ENCODE measurements around the gene AP3M1.

- TF ChIP-seq PATZ1 (CRISPR knock-in tag; IDR thresholded peaks at IDR 0.05; ENCODE audit: borderline replicate concordance) (no peak), ZC3H10 (CRISPR knock-in tag; IDR thresholded peaks at IDR 0.05) (no peak), PPARA (CRISPR knock-in tag; IDR thresholded peaks at IDR 0.05; ENCODE audit: borderline replicate concordance) (no peak), BACH2 (CRISPR knock-in tag; IDR thresholded peaks at IDR 0.05; ENCODE audit: borderline replicate concordance) (no peak), CSRNP3 (CRISPR knock-in tag; IDR thresholded peaks at IDR 0.05) (no peak), RARB (CRISPR knock-in tag; IDR thresholded peaks at IDR 0.05) (no peak), ZNF8 (CRISPR knock-in tag; IDR thresholded peaks at IDR 0.05) (no peak)
Measured at GRCh38 chr10:74120911-74121310, 29.7 kb downstream of the AP3M1 start.
